Measurements from ENCODE around the gene STXBP1.

Gene STXBP1

DNA sequence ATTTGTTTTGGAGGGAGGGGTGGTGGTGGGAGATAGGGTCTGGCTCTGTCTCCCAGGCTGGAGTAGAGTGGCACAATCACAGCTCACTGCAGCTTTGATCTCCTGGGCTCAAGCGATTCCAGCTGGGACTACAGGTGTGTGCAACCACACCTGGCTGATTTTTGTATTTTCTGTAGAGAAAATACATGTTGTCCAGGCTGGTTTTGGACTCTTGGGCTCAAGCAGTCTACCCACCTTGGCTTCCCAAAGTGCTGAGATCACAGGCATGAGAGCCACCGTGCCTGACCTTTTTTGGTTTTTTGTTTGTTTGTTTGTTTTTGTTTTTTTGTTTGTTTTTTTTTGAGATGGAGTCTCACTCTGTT, 15.4 kb downstream of the STXBP1 start:
- CTCF ChIA-PET, result no interaction called here
- TF ChIP-seq, protein P1, sequence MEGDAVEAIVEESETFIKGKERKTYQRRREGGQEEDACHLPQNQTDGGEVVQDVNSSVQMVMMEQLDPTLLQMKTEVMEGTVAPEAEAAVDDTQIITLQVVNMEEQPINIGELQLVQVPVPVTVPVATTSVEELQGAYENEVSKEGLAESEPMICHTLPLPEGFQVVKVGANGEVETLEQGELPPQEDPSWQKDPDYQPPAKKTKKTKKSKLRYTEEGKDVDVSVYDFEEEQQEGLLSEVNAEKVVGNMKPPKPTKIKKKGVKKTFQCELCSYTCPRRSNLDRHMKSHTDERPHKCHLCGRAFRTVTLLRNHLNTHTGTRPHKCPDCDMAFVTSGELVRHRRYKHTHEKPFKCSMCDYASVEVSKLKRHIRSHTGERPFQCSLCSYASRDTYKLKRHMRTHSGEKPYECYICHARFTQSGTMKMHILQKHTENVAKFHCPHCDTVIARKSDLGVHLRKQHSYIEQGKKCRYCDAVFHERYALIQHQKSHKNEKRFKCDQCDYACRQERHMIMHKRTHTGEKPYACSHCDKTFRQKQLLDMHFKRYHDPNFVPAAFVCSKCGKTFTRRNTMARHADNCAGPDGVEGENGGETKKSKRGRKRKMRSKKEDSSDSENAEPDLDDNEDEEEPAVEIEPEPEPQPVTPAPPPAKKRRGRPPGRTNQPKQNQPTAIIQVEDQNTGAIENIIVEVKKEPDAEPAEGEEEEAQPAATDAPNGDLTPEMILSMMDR (conservative IDR thresholded peaks at IDR 0.05; ENCODE audit: low read depth), result no peak
- H3K27ac ChIP-seq, result no peak overlapping the region
- POLR2A ChIA-PET (ENCODE audit: low non-redundant PET), result no interaction called here
- no peak for DNase-seq (ENCODE audit: low spot score)

DNA sequence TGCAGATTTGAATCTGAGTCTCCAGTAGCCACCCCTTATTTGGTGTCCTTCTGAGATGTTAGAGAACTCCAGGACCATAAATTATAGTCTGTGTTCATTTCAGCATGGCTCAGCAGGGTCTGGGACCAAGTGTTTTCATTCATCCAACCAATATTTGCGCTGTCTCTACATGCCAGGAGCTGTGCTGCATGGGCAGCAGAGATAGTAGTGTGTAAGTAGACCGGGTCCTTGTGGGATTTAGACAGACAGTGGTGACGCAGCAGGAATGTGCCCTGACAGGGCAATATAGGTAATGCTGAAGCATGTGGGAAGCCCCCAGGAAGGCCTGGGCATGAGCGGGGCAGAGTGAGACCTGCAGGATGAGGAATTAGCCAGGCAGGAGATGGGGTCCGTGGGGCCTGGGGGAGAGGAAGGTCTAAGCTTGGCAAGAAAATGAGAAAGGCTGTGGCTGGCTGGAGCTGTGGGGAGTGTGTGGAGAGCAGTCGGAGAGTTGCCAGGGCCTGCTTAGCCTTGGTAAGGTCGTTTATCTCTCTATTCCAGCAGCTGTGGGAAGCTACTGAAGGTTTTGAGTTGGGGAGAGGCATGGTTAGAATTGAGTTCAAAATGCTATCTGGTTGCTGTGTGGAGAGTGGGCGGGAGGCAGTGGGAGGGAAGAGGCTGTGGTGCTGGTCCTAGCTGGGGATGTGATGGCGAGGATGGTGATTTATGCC, 16.8 kb downstream of the STXBP1 start:
- TF ChIP-seq, protein P1 (conservative IDR thresholded peaks at IDR 0.05; ENCODE audit: low read depth), result no peak
- peak overlapping the region; percentile 58 for H3K27ac ChIP-seq
- ChIA-PET POLR2A (ENCODE audit: low non-redundant PET) (no interaction called here), CTCF (interaction anchor here (0.7 kb wide), 1 partner anchor 106 kb away, joined by 3 read pairs; no protein-coding TSS in a partner anchor)
- peak; percentile 70 for DNase-seq (ENCODE audit: low spot score)

DNA sequence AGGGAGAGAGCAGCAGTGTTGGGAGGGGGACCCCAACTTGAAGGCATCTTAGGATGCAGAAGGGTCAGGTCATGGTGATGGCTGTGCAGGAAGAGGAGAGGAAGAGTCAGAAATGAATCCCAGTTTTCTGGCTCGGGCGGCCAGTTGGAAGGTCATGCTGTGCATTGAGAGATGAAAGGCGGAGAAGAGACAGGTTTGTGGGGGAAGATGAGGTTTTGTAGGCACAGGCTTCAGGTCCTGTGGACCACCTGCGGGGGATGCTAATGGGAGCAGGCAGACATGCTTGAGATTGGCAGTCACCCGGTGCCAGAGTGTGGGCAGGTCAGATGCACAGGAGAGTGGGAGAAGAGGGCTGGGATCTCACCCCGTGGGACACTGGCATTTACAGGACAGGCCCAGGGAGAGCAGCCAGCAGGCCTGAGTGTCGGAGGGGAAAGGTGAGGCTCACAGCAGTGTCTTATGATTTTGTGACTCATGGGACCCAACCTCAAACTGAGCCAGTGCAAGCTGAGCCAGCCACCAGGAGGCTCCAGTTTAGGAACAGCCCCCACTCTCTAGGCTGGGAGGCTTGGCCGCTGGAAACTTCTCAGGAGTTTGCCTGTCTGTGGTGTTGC, 17.5 kb downstream of the STXBP1 start:
- TF ChIP-seq, protein P1 (conservative IDR thresholded peaks at IDR 0.05; ENCODE audit: low read depth), result no peak

GRCh38 chr9:127633216-127633862, 21.3 kb downstream of the STXBP1 start:
- CTCF ChIA-PET, result interaction anchor here (0.7 kb wide), 2 partner anchors 20 to 209 kb away, joined by 3 to 4 read pairs; no protein-coding TSS in a partner anchor
- no peak for DNase-seq (ENCODE audit: low spot score)
- TF ChIP-seq, protein P1 (conservative IDR thresholded peaks at IDR 0.05; ENCODE audit: low read depth), result no peak
- H3K27ac ChIP-seq, result peak overlapping the region; percentile 0; the same call in 1 of the 2 replicates
- POLR2A ChIA-PET (ENCODE audit: low non-redundant PET), result no interaction called here

More for the DNA sequence above, 17.5 kb downstream of the STXBP1 start:
- no peak for DNase-seq (ENCODE audit: low spot score)
- ChIA-PET POLR2A (ENCODE audit: low non-redundant PET) (no interaction called here), CTCF (interaction anchor here (0.7 kb wide), 1 partner anchor 105 kb away, joined by 3 read pairs; no protein-coding TSS in a partner anchor)
- H3K27ac ChIP-seq, result peak overlapping the region; percentile 58

DNA sequence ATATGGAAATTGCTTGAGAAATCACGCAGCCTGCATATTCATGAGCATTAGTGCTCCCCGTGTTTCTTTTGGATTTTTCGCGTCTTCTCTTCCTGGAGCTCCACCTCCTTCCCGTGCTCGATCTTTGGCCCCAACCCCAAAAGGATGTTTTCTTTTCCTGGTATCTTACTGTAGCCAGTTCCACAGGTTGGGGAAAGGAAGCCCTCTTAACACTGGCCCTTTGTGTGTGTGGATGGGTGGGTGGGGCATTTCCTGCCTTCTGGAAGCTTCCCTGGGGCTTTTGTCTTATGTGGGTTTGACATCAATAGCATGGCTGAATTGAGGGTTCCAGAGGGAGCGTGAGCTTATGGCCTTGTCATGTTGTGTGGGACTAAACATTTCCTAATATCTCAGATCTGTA, 21.9 kb downstream of the STXBP1 start:
- no peak for DNase-seq (ENCODE audit: low spot score)
- CTCF ChIA-PET, result interaction anchor here (0.7 to 1.0 kb wide), 2 partner anchors 27 to 208 kb away, joined by 3 to 5 read pairs; no protein-coding TSS in a partner anchor
- POLR2A ChIA-PET (ENCODE audit: low non-redundant PET), result no interaction called here
- no peak overlapping the region for H3K27ac ChIP-seq
- TF ChIP-seq, protein P1 (conservative IDR thresholded peaks at IDR 0.05; ENCODE audit: low read depth), result no peak

GRCh38 chr9:127634698-127635097, 22.6 kb downstream of the STXBP1 start:
- no peak overlapping the region for H3K27ac ChIP-seq
- DNase-seq (ENCODE audit: low spot score), result no peak
- ChIA-PET CTCF (interaction anchor here (1.0 kb wide), 1 partner anchor 27 kb away, joined by 5 read pairs; no protein-coding TSS in a partner anchor), POLR2A (ENCODE audit: low non-redundant PET) (no interaction called here)
- TF ChIP-seq, protein P1 (conservative IDR thresholded peaks at IDR 0.05; ENCODE audit: low read depth), result no peak
